HL-60 (cell line): ENCODE measurements around the gene SMAP1.

Experiments
- DNase-seq, 2 experiments: peaks; one replicate each; pipeline ENCODE4 v3.0.0-alpha.2; 2010 to 2020; ENCODE audit warnings: low read depth in 1 of 2, low spot score in 1 of 2
- H3K27ac ChIP-seq: fragments of 250-450 bp; sonication (Bioruptor Pico); replicated peaks from 2 replicates; pipeline ENCODE4 v1.5.1; 2020; ENCODE audit warnings: mild to moderate bottlenecking, moderate library complexity
- H3K27me3 ChIP-seq: fragments of 250-450 bp; sonication (Bioruptor Pico); 2 replicates; pipeline ENCODE4 v1.5.1; 2021; ENCODE audit warnings: mild to moderate bottlenecking, moderate library complexity; ENCODE audit not compliant: insufficient read depth, poor library complexity, severe bottlenecking
- H3K4me3 ChIP-seq: replicated peaks from 2 replicates; pipeline ENCODE4 v1.5.1; 2011; ENCODE audit warnings: mild to moderate bottlenecking, control low read depth, low read length; ENCODE audit not compliant: insufficient read depth
- GABPA ChIP-seq: IDR thresholded peaks from 2 replicates; pipeline ENCODE4 v1.6.1; 2012; ENCODE audit warnings: low read depth
- POLR2AphosphoS5 ChIP-seq: IDR thresholded peaks from 2 replicates; pipeline ENCODE4 v1.6.1; 2012; ENCODE audit warnings: low read depth
- SPI1 ChIP-seq: IDR thresholded peaks from 2 replicates; pipeline ENCODE4 v1.6.1; 2012; ENCODE audit warnings: low read depth, mild to moderate bottlenecking, borderline replicate concordance
- TF ChIP-seq, protein P1 (sequence below): IDR thresholded peaks from one replicate; pipeline ENCODE4 v1.5.1; 2011; ENCODE audit warnings: low read length, control low read depth, inconsistent platforms; ENCODE audit not compliant: insufficient read depth
- TF ChIP-seq, protein P2 (sequence below): IDR thresholded peaks from 2 replicates; pipeline ENCODE4 v1.6.1; 2012; ENCODE audit warnings: low read depth; ENCODE audit not compliant: insufficient replicate concordance

SMAP1 gene

DNA sequence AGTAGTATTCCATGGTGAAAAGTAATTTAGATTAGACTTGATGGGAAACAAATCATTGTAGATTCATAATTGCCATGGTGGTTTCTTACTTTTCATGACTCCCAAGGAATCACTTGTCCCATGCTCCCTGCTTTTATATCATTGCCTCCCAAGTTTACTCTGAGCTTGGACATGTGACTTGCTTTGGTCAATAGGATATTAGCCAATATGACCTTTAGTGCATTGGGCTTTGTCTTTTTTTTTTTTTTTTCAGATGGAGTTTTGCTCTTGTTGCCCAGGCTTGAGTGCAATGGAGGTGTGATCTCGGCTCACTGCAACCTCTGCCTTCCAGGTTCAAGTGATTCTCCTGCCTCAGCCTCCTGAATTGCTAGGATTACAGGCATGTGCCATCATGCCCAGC, 15.5 kb upstream of the SMAP1 start:
- no peak for TF ChIP-seq SPI1
- TF ChIP-seq, protein P1, sequence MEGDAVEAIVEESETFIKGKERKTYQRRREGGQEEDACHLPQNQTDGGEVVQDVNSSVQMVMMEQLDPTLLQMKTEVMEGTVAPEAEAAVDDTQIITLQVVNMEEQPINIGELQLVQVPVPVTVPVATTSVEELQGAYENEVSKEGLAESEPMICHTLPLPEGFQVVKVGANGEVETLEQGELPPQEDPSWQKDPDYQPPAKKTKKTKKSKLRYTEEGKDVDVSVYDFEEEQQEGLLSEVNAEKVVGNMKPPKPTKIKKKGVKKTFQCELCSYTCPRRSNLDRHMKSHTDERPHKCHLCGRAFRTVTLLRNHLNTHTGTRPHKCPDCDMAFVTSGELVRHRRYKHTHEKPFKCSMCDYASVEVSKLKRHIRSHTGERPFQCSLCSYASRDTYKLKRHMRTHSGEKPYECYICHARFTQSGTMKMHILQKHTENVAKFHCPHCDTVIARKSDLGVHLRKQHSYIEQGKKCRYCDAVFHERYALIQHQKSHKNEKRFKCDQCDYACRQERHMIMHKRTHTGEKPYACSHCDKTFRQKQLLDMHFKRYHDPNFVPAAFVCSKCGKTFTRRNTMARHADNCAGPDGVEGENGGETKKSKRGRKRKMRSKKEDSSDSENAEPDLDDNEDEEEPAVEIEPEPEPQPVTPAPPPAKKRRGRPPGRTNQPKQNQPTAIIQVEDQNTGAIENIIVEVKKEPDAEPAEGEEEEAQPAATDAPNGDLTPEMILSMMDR: no peak
- TF ChIP-seq GABPA: no peak
- no peak for TF ChIP-seq POLR2AphosphoS5
- TF ChIP-seq, protein P2, sequence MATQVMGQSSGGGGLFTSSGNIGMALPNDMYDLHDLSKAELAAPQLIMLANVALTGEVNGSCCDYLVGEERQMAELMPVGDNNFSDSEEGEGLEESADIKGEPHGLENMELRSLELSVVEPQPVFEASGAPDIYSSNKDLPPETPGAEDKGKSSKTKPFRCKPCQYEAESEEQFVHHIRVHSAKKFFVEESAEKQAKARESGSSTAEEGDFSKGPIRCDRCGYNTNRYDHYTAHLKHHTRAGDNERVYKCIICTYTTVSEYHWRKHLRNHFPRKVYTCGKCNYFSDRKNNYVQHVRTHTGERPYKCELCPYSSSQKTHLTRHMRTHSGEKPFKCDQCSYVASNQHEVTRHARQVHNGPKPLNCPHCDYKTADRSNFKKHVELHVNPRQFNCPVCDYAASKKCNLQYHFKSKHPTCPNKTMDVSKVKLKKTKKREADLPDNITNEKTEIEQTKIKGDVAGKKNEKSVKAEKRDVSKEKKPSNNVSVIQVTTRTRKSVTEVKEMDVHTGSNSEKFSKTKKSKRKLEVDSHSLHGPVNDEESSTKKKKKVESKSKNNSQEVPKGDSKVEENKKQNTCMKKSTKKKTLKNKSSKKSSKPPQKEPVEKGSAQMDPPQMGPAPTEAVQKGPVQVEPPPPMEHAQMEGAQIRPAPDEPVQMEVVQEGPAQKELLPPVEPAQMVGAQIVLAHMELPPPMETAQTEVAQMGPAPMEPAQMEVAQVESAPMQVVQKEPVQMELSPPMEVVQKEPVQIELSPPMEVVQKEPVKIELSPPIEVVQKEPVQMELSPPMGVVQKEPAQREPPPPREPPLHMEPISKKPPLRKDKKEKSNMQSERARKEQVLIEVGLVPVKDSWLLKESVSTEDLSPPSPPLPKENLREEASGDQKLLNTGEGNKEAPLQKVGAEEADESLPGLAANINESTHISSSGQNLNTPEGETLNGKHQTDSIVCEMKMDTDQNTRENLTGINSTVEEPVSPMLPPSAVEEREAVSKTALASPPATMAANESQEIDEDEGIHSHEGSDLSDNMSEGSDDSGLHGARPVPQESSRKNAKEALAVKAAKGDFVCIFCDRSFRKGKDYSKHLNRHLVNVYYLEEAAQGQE: no peak
- Histone ChIP-seq H3K27ac (no peak overlapping the region), H3K4me3 (no peak overlapping the region), H3K27me3 (no peaks in the 10 kb centered on the region)
- DNase-seq: no peak

DNA sequence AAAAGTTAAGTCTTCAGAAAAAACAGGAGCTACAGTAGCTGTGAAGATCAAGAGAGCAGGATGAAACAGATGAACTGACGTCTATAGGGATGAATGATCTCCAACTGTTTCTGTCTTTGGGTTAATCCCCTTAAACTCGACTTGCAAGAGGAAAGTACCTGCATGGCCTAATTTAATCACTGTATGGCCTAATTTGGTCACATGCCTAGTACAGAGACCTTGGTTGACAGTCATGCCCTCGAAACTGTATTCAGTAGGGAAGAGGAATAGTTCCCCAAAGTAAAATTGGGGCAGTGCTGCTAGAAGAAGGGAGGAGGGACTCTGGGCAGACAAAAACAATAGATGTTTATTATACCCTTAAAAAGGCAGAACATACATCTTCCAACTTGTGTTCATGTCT, 10.0 kb upstream of the SMAP1 start:
- no peak for DNase-seq
- TF ChIP-seq, protein P2: no peak
- TF ChIP-seq GABPA (no peak), SPI1 (no peak)
- TF ChIP-seq, protein P1: no peak
- no peaks in the 10 kb centered on the region for H3K27me3 ChIP-seq
- H3K27ac ChIP-seq: no peak overlapping the region
- H3K4me3 ChIP-seq: no peak overlapping the region

DNA sequence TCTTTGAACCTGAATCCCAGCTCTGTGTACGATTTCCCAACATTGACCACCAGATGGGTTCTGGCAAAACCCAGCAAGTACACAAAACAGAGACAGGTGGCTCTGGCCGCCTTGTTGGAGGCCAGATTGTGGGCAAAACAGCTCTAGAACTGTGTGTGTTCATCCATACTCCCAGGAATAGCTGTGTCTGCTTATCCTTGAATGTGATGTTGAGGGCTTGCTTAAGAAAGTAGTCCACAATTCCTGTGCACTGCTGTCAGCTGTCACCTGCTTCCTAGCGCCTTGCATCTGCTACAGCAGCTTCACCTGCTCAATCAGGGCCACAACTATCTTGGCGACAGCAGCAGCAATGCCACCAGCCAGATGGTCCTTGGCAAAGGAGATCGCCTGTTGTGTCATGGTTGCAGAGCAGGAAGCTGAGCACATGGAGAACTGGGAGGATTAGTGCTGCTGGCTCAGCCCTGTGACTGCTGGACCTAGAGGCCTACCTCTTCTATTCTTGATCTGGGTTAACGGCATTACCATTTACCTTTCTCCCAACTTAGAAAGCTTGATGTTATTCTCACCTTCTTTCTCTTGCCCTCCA, 3.7 kb upstream of the SMAP1 start:
- TF ChIP-seq SPI1: no peak
- TF ChIP-seq, protein P1: no peak
- TF ChIP-seq POLR2AphosphoS5: no peak
- TF ChIP-seq GABPA: no peak
- TF ChIP-seq, protein P2: no peak
- no peak overlapping the region for H3K4me3 ChIP-seq
- no peak for DNase-seq
- no peak overlapping the region for H3K27ac ChIP-seq
- no peaks in the 10 kb centered on the region for H3K27me3 ChIP-seq
